Testis (tissue), 3 donors: Measurements from ENCODE around the gene ERMN. TPM values are rescaled to one million over a fixed set of nuclear protein-coding genes. Genes with fewer than 3 reads are reported as not detected.
A peak's percentile ranks its signal among the peaks of the same experiment; 100 is the strongest.

Source experiments
- DNase-seq: peaks from one replicate; pipeline ENCODE4 v3.0.0-alpha.2; 2019
- H3K27ac ChIP-seq, 2 donors: fragments of 200-600 bp; sonication (generic); one replicate each; pipeline ENCODE4 v1.5.1; 2019
- H3K27me3 ChIP-seq: fragments of 200-600 bp; sonication (generic); one replicate; pipeline ENCODE4 v1.5.1; 2019
- H3K36me3 ChIP-seq: fragments of 200-600 bp; sonication (generic); one replicate; pipeline ENCODE4 v1.5.1; 2017; ENCODE audit warnings: low read depth; ENCODE audit errors: missing control alignments
- H3K4me1 ChIP-seq: fragments of 200-600 bp; sonication (generic); one replicate; pipeline ENCODE4 v1.5.1; 2019
- H3K4me3 ChIP-seq, 2 donors: fragments of 200-600 bp; sonication (generic); one replicate each; pipeline ENCODE4 v1.5.1; 2017 to 2019
- H3K9me3 ChIP-seq: fragments of 200-600 bp; sonication (generic); one replicate; pipeline ENCODE4 v1.5.1; 2017
- POLR2A ChIP-seq: fragments of 450-650 bp; IDR thresholded peaks from one replicate; pipeline ENCODE4 v1.6.1; 2017; ENCODE audit warnings: antibody characterized with exemption, mild to moderate bottlenecking, moderate library complexity
- WGBS, 2 donors: methylation state at CpG; one replicate each; pipeline ENCODE4 v1.1.5; 2018; 5-methylcytosine and 5-hydroxymethylcytosine counted together
- intact Hi-C: fragments of 100-400 bp; cut with DNase I; formaldehyde crosslinking; loops from one replicate; pipeline ENCODE4 v1.15.1; 2023; ENCODE audit warnings: low total_unique reads
- polyA plus RNA-seq: library from polyadenylated mRNA; stranded (reverse); fragments of 350-450 nt; fragmentation: Illumina TruSeq; extraction: RNeasy Lipid Tissue Mini Kit (QIAGEN cat#74804); gene quantifications from one replicate; pipeline ENCODE4 v1.2.3, GENCODE V29; 2014; ENCODE audit warnings: low read depth, low replicate concordance; ENCODE audit not compliant: insufficient read depth
- total RNA-seq, 2 donors: library from RNA; depleted of rRNA; stranded (reverse); fragments of >200 nt; gene quantifications; one replicate each; pipeline ENCODE4 v1.2.3, GENCODE V29; 2016
- TF ChIP-seq, protein P1 (sequence below), 3 experiments: fragments of 450-650 bp in 2 of 3; fragments of 200-600 bp in 1 of 3; sonication (generic) in 1 of 3; IDR thresholded peaks; one replicate each; pipeline ENCODE4 v1.5.1; 2016 to 2019; ENCODE audit warnings: antibody characterized with exemption in 3 of 3, mild to moderate bottlenecking in 2 of 3, moderate library complexity in 1 of 3

Gene ERMN
- total and polyA plus RNA-seq, 3 donors from 2014 or later: 0.44 to 1.6 (median 1.1) TPM

DNA sequence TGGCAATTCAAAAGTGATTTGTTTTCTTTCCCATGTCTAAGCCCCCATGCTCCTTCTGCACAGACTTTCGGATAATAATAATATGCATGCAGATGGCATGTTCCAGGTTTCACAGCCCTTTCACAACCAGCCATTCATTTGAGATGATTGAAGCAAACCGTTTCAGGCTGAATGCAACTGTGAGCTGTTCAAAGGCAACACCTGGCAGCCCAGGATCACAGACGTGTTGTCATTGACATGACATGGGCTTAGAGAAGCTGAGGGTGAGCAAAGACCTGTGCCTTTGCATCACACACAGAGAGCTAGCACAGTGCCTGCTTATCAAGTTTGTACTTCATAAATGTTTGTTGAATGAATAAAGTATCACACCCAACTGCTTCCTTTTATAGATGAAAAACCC lies 12.4 kb upstream of the ERMN start:
- Histone ChIP-seq H3K4me1 (no peaks in the 10 kb centered on the region), H3K27me3 (no peaks in the 10 kb centered on the region), H3K27ac (no peak overlapping the region), H3K4me3 (no peak overlapping the region), H3K9me3 (no peaks in the 10 kb centered on the region), H3K36me3 (no peaks in the 10 kb centered on the region)
- DNase-seq: no peak
- 80% methylated on average over 3 of the region's 3 CpGs for WGBS, 2 donors
- TF ChIP-seq POLR2A: no peak
- TF ChIP-seq, protein P1, sequence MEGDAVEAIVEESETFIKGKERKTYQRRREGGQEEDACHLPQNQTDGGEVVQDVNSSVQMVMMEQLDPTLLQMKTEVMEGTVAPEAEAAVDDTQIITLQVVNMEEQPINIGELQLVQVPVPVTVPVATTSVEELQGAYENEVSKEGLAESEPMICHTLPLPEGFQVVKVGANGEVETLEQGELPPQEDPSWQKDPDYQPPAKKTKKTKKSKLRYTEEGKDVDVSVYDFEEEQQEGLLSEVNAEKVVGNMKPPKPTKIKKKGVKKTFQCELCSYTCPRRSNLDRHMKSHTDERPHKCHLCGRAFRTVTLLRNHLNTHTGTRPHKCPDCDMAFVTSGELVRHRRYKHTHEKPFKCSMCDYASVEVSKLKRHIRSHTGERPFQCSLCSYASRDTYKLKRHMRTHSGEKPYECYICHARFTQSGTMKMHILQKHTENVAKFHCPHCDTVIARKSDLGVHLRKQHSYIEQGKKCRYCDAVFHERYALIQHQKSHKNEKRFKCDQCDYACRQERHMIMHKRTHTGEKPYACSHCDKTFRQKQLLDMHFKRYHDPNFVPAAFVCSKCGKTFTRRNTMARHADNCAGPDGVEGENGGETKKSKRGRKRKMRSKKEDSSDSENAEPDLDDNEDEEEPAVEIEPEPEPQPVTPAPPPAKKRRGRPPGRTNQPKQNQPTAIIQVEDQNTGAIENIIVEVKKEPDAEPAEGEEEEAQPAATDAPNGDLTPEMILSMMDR (IDR thresholded peaks at IDR 0.05): no peak
- intact Hi-C loops: no loop called here

DNA sequence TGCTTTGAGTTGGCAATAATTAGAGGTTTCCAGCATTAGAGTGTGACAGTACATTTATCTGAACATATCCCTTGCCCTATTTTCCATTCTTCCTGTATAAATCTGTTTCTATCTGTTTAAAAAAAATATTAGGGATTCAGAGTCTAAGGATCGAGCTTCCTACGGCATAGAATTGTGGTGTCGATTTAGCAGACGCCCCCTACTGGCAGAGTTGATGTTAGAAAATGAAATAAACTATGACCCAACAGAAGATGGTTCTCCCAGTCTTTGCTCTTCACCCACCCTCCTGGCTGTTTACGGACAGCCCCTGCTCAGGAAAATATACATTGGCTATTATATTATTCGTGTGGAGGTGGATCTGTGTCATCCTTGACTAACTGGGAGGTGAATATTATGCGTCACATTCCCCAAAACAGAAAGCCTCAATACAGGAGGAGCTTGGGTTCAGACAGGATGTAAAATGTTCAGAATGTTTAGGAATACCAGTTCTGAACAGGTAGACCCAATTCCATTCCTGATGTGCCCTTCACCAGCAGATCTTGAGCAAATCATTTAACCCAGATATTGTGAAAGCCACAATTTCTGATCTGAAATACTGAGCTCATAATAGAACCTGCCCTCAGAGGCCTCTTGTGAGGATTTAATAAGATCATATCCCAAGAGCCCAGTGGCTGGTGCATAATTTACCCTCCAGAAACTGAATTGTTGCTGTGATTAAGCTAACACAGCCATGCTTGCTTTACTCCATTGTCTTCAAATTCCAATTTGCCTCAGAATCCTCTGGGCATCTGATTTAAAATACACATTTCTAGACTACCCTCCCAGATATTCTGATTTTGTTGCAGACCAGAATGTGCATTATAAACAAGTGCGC lies 10.8 kb upstream of the ERMN start:
- 44 to 49% methylated on average over 8 of the region's 8 CpGs for WGBS, 2 donors
- peak; percentile 69 for DNase-seq
- intact Hi-C loops: no loop called here

DNA sequence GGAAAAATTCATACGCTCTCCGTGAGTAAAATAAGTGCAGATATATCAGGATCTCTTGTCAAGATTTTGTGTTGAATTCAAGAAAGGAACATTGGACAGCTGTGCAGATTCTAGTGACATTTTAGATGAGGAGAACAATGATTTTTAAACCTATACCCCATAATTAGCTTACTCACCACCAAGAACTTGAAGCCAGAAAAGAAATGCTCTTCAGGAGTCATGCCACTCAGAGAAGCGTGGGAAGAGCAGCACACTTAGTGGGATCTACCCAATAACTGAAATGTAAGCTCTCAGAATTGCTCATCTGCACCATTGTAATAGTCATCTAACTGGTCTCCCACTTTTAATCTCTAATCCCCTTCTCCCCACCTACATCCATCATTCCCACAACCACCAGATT lies 9.2 kb upstream of the ERMN start:
- Histone ChIP-seq H3K9me3 (no peaks in the 10 kb centered on the region), H3K36me3 (no peaks in the 10 kb centered on the region), H3K4me1 (no peaks in the 10 kb centered on the region), H3K4me3 (no peak overlapping the region), H3K27ac (no peak overlapping the region), H3K27me3 (no peaks in the 10 kb centered on the region)
- DNase-seq: no peak
- TF ChIP-seq POLR2A: no peak
- TF ChIP-seq, protein P1 (IDR thresholded peaks at IDR 0.05): no peak
- 90 to 93% methylated on average over 3 of the region's 3 CpGs for WGBS, 2 donors
- intact Hi-C loops: no loop called here

More for the DNA sequence above, 10.8 kb upstream of the ERMN start:
- H3K27ac ChIP-seq: no peak overlapping the region
- H3K9me3 ChIP-seq: no peaks in the 10 kb centered on the region
- TF ChIP-seq POLR2A: no peak
- TF ChIP-seq, protein P1 (IDR thresholded peaks at IDR 0.05): peak; percentile 30 to 89 (median 32)
- no peaks in the 10 kb centered on the region for H3K4me1 ChIP-seq
- H3K36me3 ChIP-seq: no peaks in the 10 kb centered on the region
- no peaks in the 10 kb centered on the region for H3K27me3 ChIP-seq
- no peak overlapping the region for H3K4me3 ChIP-seq

DNA sequence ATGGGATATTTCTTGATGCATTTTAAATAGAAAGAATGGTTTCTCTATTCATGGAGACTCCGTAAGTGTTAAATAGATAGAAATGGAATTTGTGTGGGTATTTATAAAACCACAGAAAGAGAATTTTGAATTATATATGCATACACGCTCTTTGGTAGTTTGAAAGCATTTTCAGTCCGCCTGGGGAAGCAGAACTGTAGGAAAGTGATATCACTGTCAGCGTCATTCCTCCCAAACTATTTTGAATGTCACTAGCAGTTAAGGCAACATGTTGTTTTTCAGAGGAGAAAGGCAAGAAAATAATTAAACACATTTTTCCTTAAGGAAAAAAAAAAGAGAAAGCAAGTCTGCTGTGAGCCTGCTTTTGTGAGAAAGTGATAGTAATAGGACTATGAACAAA lies 8.7 kb upstream of the ERMN start:
- H3K4me3 ChIP-seq: no peak overlapping the region
- H3K36me3 ChIP-seq: no peaks in the 10 kb centered on the region
- TF ChIP-seq POLR2A: no peak
- TF ChIP-seq, protein P1 (IDR thresholded peaks at IDR 0.05): no peak
- H3K27ac ChIP-seq: no peak overlapping the region
- H3K27me3 ChIP-seq: no peaks in the 10 kb centered on the region
- H3K4me1 ChIP-seq: no peaks in the 10 kb centered on the region
- no peaks in the 10 kb centered on the region for H3K9me3 ChIP-seq
- 90 to 92% methylated on average over 4 of the region's 4 CpGs for WGBS, 2 donors
- no peak for DNase-seq
- intact Hi-C loops: no loop called here
